WTC11 (cell line): Measurements from ENCODE around the gene TENT4B.

Source experiments
- ATF1 ChIP-seq: sonication (generic); formaldehyde crosslinking; IDR thresholded peaks from 2 replicates; pipeline ENCODE4 v1.8.1; 2023; ENCODE audit warnings: mild to moderate bottlenecking, moderate library complexity, missing genetic modification reagents
- CBFB ChIP-seq: sonication (generic); formaldehyde crosslinking; IDR thresholded peaks from 2 replicates; pipeline ENCODE4 v1.8.1; 2022; ENCODE audit warnings: mild to moderate bottlenecking, low read depth, missing genetic modification reagents
- ELF4 ChIP-seq: sonication (generic); formaldehyde crosslinking; IDR thresholded peaks from 2 replicates; pipeline ENCODE4 v1.8.1; 2022; ENCODE audit warnings: low read depth, mild to moderate bottlenecking, moderate library complexity, missing genetic modification reagents
- HMGXB4 ChIP-seq: sonication (generic); formaldehyde crosslinking; IDR thresholded peaks from 2 replicates; pipeline ENCODE4 v1.8.1; 2023; ENCODE audit warnings: mild to moderate bottlenecking, moderate library complexity, missing genetic modification reagents
- IRF1 ChIP-seq: sonication (generic); formaldehyde crosslinking; IDR thresholded peaks from 2 replicates; pipeline ENCODE4 v1.8.0; 2023; ENCODE audit warnings: missing genetic modification reagents
- PREB ChIP-seq: sonication (generic); formaldehyde crosslinking; IDR thresholded peaks from 2 replicates; pipeline ENCODE4 v1.8.1; 2022; ENCODE audit warnings: mild to moderate bottlenecking, missing genetic modification reagents, moderate library complexity, borderline replicate concordance
- SOX15 ChIP-seq: fragments of 250-450 bp; sonication (Bioruptor Pico); IDR thresholded peaks from 2 replicates; pipeline ENCODE4 v1.9.0; 2021; ENCODE audit warnings: mild to moderate bottlenecking
- SP1 ChIP-seq: sonication (generic); formaldehyde crosslinking; conservative IDR thresholded peaks from 2 replicates; pipeline ENCODE4 v1.8.1; 2022; ENCODE audit warnings: missing genetic modification reagents
- ZNF281 ChIP-seq: sonication (generic); formaldehyde crosslinking; IDR thresholded peaks from 2 replicates; pipeline ENCODE4 v1.8.0; 2023; ENCODE audit warnings: mild to moderate bottlenecking, missing genetic modification reagents
- ZNF416 ChIP-seq: fragments of 250-450 bp; sonication (Bioruptor Pico); IDR thresholded peaks from 2 replicates; pipeline ENCODE4 v1.9.0; 2021; ENCODE audit warnings: mild to moderate bottlenecking, inconsistent platforms
- TF ChIP-seq, protein P1 (sequence below): fragments of 200-600 bp; IDR thresholded peaks from 2 replicates; pipeline ENCODE4 v1.8.0; 2022; ENCODE audit warnings: antibody characterized with exemption

- TF ChIP-seq ZNF281 (CRISPR knock-in tag) (no peak), SP1 (CRISPR knock-in tag) (no peak), IRF1 (CRISPR knock-in tag) (no peak), ZNF416 (CRISPR knock-in tag) (no peak), CBFB (no peak), HMGXB4 (CRISPR knock-in tag) (no peak), SOX15 (no peak), ELF4 (CRISPR knock-in tag) (no peak), ATF1 (CRISPR knock-in tag) (no peak), PREB (CRISPR knock-in tag) (no peak)
- TF ChIP-seq, protein P1, sequence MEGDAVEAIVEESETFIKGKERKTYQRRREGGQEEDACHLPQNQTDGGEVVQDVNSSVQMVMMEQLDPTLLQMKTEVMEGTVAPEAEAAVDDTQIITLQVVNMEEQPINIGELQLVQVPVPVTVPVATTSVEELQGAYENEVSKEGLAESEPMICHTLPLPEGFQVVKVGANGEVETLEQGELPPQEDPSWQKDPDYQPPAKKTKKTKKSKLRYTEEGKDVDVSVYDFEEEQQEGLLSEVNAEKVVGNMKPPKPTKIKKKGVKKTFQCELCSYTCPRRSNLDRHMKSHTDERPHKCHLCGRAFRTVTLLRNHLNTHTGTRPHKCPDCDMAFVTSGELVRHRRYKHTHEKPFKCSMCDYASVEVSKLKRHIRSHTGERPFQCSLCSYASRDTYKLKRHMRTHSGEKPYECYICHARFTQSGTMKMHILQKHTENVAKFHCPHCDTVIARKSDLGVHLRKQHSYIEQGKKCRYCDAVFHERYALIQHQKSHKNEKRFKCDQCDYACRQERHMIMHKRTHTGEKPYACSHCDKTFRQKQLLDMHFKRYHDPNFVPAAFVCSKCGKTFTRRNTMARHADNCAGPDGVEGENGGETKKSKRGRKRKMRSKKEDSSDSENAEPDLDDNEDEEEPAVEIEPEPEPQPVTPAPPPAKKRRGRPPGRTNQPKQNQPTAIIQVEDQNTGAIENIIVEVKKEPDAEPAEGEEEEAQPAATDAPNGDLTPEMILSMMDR: no peak
Measured at GRCh38 chr16:50188619-50189136, 35.6 kb downstream of the TENT4B start.
